SIG-M5 treated with dmso at 0.1 percent for 504 hours (cell line): Measurements from ENCODE around the gene SLC38A10.
A peak's percentile ranks its signal among the peaks of the same experiment; 100 is the strongest.
"Not testable (repeated sequence)": the region's sequence is repeated elsewhere in the genome, so short reads cannot be mapped to it uniquely, and the experiment has no call there.

ENCODE experiments used
- DNase-seq: peaks from one replicate; lab custom pipeline; 2025; ENCODE audit not compliant: unreplicated experiment; lab: John Stamatoyannopoulos, UW

The SLC38A10 gene

GRCh38 chr17:81232616-81233241 lies 62.4 kb downstream of the SLC38A10 start:
- no peak for DNase-seq

DNA sequence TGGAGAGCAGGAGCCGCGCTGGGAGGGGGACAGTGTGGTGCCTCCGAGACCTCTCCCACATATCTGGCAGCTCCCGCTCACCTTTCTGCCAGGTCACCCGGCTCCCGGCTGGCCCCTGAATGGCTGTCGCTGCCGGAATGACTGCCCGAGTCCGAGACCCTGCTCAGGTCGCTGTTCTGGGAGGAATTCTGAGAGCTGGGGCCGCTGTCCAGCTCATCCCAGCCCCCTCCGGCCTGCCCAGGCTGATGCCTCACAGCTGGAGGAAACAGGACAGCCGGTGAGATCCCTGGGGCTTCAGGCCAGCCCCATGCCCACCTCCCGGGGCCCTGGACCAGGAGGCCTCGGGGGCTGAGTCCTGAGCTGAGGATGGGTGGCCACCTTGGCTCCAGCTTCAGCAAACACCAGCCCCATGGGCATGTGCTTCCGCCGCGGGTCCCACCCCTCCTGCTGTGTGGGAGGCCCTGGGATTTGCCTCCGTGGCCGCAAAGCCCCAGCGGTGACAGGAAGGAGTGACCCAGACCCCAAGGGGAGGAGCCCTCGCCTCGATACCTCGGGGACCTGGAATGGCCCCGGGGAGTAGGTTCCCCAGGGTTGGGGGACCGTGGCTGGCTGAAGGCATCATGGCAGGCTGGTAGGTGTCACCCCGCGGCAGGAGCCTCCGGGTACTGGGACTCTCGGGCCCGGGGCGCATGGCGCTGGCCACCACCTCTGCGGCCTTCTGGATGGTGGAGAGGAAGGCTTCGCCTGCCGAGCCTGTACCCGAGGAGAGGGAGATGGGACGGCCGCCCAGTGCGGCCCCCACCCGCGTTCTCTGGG lies 63.1 kb downstream of the SLC38A10 start:
- DNase-seq, result no peak

DNA sequence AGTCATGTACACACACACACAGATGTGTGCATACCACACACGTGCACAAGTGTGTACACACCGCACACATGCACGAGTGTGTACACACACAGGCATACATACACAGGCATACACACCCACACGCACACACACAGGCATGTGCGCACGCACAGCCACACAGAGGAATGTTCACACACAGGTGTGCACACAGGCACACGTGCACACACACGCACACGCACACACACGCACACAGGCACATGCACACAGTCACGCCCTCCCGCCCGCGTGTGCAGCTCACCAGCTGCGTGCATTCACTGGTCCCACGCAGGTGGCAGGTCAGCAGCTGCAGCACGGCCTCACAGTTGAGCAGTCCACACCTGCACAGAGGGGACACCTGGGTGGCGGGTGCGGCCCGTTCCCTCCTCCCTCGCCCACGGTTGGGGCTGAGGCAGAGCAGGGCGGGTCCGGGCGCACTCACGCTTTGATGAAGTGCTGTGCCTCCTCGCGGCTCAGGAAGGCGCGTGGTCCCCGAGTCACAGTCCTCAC lies 63.9 kb downstream of the SLC38A10 start:
- no peak for DNase-seq

DNA sequence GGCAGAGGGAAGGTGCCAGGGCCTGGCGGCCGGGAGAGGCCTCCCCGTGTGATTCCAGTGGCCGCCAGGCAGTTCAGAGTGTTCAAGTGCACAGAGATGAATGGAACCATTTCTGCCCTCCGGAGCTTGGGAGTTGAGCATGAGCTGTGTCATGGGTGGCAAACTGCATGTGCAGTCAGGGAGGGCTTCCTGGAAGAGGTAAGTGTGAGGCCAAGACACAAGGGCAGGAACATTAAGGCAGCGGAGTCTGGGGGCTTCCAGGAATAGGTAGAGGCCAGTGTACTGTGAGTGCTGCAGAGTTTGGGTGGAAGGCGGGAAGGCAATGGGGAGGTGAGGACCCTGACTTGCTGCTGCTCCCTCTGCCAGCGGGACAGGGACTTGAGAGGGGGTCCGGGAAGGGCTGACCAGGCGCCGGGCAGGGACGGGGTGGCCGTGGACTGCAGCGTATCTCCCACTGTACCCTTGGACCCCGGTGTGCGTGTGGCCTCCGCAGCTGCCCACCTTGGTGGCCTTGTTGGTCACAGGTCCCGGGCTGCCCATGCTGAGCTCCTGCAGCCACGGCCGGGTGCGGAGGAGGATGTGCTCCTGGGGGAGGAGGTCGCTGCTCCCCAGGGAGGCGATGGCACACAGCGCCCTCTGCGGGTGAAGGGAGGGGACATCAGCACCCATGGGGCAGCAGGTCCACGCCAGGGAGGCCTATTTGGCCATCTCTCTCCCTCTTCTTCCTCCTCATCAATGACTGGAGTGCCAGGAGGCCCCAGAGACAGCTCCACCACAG lies 64.9 kb downstream of the SLC38A10 start:
- no peak for DNase-seq

GRCh38 chr17:81229666-81229920 lies 65.5 kb downstream of the SLC38A10 start:
- DNase-seq, result no peak

DNA sequence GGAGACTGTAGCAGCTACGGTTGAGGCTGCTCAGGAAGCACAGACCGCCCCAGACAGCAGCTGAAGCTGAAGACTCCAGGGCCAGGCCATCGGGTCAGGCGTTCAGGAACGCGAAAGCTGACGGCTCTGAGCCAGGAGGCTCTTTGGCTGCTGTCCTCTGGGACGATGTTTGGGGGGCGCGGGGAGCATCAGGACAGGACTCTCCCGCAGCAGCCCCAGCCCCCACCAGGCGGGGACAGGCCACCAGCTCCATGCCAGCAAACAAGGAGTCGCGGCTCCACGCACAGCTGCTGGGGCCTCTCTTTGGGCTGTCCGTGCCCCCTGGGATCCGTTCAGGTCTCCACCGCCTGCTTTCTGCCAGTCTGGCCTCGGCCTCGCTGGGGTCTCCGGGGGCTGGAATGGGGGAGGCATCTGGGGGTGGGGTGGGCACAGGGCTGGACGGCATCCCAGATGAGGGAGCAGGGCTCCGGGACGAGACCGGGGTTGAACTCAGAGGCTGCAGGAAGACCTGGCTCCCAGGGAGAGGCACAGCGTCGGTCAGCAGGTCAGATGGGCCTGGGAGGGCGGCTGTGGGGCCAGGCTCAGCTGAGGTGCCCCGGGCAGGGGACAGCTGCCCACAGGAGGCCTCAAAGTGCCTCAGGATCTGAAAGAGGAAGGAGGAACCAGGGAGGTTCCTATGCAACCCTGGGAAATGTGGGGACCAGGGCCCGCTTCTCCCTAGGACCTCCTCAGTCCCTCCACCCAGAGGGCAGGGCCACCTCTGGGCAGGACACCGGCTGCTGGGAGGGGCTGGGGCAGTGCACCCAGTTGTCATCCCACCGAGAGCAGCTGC lies 66.1 kb downstream of the SLC38A10 start:
- DNase-seq, result no peak

DNA sequence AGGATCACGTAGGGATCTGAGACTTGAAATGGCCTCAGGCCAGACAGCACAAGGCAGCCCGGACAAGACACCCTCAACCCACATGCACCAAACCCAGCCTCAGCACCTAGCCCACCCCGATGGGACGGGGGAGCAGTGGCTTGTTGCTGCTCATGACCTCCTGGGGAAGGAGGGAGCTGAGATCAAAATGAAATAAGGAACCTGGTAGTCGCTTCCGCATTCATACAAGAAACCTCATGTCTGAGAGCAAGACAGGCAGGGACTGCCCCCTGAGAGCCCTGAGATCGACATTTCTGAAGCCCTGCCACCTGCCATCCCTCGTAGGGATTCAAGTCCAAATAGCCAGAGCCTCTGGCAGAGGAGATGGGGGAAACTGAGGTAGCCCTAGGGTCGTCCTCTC lies 66.7 kb downstream of the SLC38A10 start:
- peak; percentile 77 for DNase-seq

GRCh38 chr17:81227630-81228029 lies 67.5 kb downstream of the SLC38A10 start:
- not testable (repeated sequence) for DNase-seq

GRCh38 chr17:81223762-81224130 lies 71.4 kb downstream of the SLC38A10 start:
- peak; percentile 43 for DNase-seq

DNA sequence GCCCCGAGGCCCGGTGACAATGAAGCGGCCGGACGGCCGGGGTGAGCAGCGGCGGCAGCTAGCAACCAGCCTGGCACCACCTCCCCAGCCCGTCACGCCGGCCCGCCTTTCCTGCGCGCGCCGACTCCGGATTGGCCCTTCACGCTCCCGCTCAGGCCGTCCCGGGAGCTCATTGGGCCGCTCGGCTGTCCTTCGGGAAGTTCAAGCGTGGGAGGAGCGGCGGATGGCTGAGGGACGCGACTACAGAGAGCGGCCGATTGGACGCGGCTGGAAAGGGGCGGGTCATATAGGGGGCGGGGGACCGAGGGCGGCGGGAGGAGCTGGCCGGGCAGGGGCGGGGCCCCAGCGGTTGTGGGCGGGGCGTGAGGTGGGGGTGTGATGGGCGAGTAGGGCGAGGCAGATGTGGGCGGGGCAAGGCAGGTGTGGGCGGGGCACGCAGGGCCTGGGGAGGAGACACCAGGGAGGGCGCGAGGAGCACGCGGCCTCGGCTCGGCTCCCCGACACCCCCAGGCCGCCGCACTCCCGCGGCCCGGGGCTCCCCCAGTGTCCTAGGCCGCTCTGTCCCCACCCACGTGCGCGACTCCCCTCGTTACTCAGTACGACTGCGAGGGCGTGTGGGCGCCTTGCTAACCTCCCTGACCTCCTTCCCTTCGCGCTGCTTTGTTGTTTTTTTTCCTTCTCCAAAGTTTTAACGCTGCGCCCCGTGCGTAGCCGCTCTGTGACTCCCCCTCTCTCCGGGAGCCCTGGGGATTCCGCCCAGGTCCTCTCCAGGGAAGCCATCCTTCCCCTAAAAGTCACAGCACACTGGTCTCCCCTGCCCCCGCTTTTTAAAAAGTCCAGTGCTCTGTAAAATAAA lies 72.0 kb downstream of the SLC38A10 start, which contains the start of gene CEP131:
Gene CEP131, minus strand, starts transcription at position 60 of the 856 bp plus-strand sequence. CDS start 2,909 bp downstream, outside the sequence.
- peak; percentile 96 for DNase-seq

GRCh38 chr17:81222620-81222905 lies 72.5 kb downstream of the SLC38A10 start:
- DNase-seq, result no peak

GRCh38 chr17:81221842-81222619 lies 73.1 kb downstream of the SLC38A10 start:
- no peak for DNase-seq

- no peak for DNase-seq
Observed at GRCh38 chr17:81221371-81221841, 73.7 kb downstream of the SLC38A10 start.

GRCh38 chr17:81219476-81220180 lies 75.5 kb downstream of the SLC38A10 start:
- no peak for DNase-seq

- no peak for DNase-seq
Observed at GRCh38 chr17:81218991-81219390, 76.1 kb downstream of the SLC38A10 start.

DNA sequence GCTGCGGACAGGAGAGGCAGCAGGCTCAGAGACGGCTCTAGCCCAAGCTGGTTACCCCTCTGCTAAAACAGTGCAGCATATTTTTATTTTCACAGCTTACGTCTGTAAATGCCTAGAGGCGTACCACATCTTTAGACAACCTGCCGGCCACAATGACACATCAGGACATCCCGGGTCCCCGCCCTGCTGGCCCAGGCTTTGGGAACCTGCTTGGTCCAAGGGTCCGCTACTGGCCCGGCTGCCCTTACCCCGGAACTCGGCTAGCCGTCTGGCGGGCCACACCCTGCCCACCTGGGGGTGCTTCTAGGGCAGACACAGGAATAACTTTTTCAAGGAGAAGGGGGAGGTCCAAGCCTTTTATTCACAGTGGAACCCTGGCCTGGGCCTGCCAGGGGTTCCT lies 76.6 kb downstream of the SLC38A10 start:
- DNase-seq, result no peak

DNA sequence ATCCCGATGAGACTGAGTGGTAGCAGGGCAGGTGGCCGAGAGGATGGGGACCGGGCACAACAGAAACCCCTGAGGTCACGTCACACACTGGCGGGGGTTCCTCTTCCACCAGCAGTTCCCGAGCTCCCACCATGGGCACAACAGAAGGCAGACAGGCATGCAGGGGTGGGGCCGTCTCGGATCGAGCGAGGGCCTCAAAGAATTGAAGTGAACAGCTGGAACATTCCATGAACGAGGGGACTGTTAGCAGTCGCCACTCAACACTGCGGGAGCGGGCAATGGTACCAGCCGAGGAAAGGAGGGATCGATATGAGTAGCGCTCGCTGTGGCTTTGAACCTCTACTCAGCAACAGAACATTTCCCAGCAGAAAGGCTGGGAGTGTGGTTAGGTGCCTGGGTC lies 77.6 kb downstream of the SLC38A10 start:
- DNase-seq, result no peak

DNA sequence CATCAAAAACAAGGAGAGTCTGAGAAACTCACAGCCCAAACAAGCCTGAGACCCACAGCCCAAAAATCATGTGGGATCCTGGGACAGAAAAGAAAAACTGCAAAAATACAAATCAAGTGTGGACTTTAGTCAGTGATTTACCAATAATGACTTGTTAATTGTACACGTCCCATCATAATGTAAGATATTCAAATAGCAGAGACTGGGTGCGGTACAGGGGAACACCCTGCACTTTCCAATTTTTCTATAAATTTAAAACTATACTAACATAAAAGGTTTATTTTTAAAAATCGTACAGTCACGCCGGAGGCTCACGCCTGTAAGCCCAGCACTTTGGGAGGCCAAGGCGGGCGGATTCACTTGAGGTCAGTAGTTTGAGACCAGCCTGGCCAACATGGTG lies 81.1 kb downstream of the SLC38A10 start:
- DNase-seq, result no peak

DNA sequence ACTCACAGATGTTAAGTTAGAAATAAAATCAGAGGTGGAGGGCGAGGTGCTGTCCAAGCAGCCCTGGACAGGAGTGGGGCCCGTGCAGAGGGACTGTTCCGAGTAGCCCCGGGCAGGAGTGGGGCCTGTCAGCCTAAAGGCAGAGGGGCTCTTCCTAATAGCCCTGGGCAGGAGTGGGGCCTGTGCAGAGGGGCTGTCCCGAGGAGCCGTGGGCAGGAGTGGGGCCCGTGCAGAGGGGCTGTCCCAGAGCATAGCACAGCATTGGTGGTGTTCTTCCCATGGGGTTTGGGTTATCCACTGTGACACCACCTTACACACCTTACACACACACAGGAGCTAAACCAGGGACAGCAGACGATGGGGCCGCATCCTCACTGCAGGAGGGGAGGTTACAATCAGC lies 82.7 kb downstream of the SLC38A10 start:
- no peak for DNase-seq
